Amniotic stem cell (primary cell): ENCODE measurements around the gene TPK1.

Source experiments
- DNase-seq: peaks from one replicate; lab custom pipeline; 2025; lab: John Stamatoyannopoulos, UW

Gene TPK1

GRCh38 chr7:144528536-144529045 is 307.3 kb downstream of the TPK1 start:
- no peak for DNase-seq

GRCh38 chr7:144527051-144527471 is 308.8 kb downstream of the TPK1 start:
- DNase-seq, result no peak

- no peak for DNase-seq
These were observed 309.9 kb downstream of the TPK1 start for GRCh38 chr7:144525956-144526355.

- DNase-seq, result no peak
These were observed 311.6 kb downstream of the TPK1 start for GRCh38 chr7:144524271-144524670.

GRCh38 chr7:144523621-144524020 is 312.2 kb downstream of the TPK1 start:
- no peak for DNase-seq

- DNase-seq, result no peak
These were observed 315.9 kb downstream of the TPK1 start for GRCh38 chr7:144519925-144520324.

GRCh38 chr7:144518360-144518759 is 317.5 kb downstream of the TPK1 start:
- no peak for DNase-seq

GRCh38 chr7:144517749-144518148 is 318.1 kb downstream of the TPK1 start:
- no peak for DNase-seq

GRCh38 chr7:144516729-144517525 is 318.9 kb downstream of the TPK1 start:
- no peak for DNase-seq

- no peak for DNase-seq
These were observed 322.5 kb downstream of the TPK1 start for GRCh38 chr7:144513334-144513733.

- no peak for DNase-seq
These were observed 325.2 kb downstream of the TPK1 start for GRCh38 chr7:144510621-144511020.

GRCh38 chr7:144508702-144509101 is 327.2 kb downstream of the TPK1 start:
- DNase-seq, result no peak

- DNase-seq, result no peak
These were observed 332.6 kb downstream of the TPK1 start for GRCh38 chr7:144503215-144503614.

GRCh38 chr7:144500225-144500624 is 335.6 kb downstream of the TPK1 start:
- no peak for DNase-seq

- no peak for DNase-seq
These were observed 338.6 kb downstream of the TPK1 start for GRCh38 chr7:144497282-144497681.

- no peak for DNase-seq
These were observed 341.5 kb downstream of the TPK1 start for GRCh38 chr7:144494355-144494754.

- DNase-seq, result no peak
These were observed 346.3 kb downstream of the TPK1 start for GRCh38 chr7:144489504-144489903.

GRCh38 chr7:144488977-144489376 is 346.9 kb downstream of the TPK1 start:
- no peak for DNase-seq

- no peak for DNase-seq
These were observed 348.0 kb downstream of the TPK1 start for GRCh38 chr7:144487901-144488300.

GRCh38 chr7:144484445-144484844 is 351.4 kb downstream of the TPK1 start:
- DNase-seq, result no peak

GRCh38 chr7:144483189-144483588 is 352.7 kb downstream of the TPK1 start:
- DNase-seq, result no peak

- no peak for DNase-seq
These were observed 354.0 kb downstream of the TPK1 start for GRCh38 chr7:144481833-144482232.

GRCh38 chr7:144477348-144477747 is 358.5 kb downstream of the TPK1 start:
- no peak for DNase-seq
